Mucosa of stomach (tissue), 1 donor: ENCODE data around the gene SPANXB1.
"Not testable (repeated sequence)": the region's sequence is repeated elsewhere in the genome, so short reads cannot be mapped to it uniquely, and the experiment has no call there.

ENCODE experiments used
- H3K27me3 ChIP-seq: one replicate; pipeline ENCODE4 v1.7.0; 2013; ENCODE audit warnings: mild to moderate bottlenecking, low read length; ENCODE audit not compliant: control insufficient read depth, insufficient read depth
- H3K36me3 ChIP-seq: one replicate; pipeline ENCODE4 v1.7.0; 2013; ENCODE audit warnings: low read length; ENCODE audit not compliant: control insufficient read depth, insufficient read depth
- H3K4me1 ChIP-seq: one replicate; pipeline ENCODE4 v1.7.0; 2013; ENCODE audit warnings: mild to moderate bottlenecking, low read length; ENCODE audit not compliant: control insufficient read depth, insufficient read depth
- H3K4me3 ChIP-seq: one replicate; pipeline ENCODE4 v1.7.0; 2013; ENCODE audit warnings: low read length
- H3K9ac ChIP-seq: one replicate; pipeline ENCODE4 v1.7.0; 2013; ENCODE audit warnings: mild to moderate bottlenecking, low read length, moderate library complexity
- H3K9me3 ChIP-seq: one replicate; pipeline ENCODE4 v1.7.0; 2013; ENCODE audit warnings: mild to moderate bottlenecking, low read length, moderate library complexity; ENCODE audit not compliant: control insufficient read depth
- donor health status: Pancreatic carcinoma.

SPANXB1 gene, protein sequence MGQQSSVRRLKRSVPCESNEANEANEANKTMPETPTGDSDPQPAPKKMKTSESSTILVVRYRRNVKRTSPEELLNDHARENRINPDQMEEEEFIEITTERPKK

DNA sequence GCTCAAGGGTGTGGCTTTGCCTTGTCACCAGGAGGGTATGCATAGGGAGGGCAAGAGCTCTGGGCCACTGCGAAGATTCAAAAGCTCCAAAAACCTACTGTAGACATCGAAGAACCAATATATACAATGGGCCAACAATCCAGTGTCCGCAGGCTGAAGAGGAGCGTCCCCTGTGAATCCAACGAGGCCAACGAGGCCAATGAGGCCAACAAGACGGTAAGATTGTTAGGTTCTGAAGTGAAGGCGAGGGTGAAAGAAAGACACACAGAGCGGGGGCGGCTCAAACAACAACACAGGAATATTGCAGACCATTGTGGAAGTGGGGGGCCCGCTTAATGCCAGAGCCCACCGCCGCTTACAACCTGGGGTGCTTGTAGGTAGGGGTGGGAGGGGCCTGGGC lies at the start of gene SPANXB1:
TSS of gene SPANXB1 (plus strand) at position 27 of the 400 bp plus-strand sequence. CDS start at position 127, 100 bp downstream.
- not testable (repeated sequence) for H3K9me3 ChIP-seq

GRCh38 chrX:140967036-140967435 lies 35.4 kb upstream of the SPANXB1 start:
- Histone ChIP-seq H3K27me3 (no peaks in the 10 kb centered on the region), H3K36me3 (no peaks in the 10 kb centered on the region), H3K4me3 (no peak overlapping the region), H3K4me1 (no peaks in the 10 kb centered on the region), H3K9ac (no peak overlapping the region), H3K9me3 (no peaks in the 10 kb centered on the region)

More for the DNA sequence above, at the start of gene SPANXB1:
- H3K9ac ChIP-seq, H3K4me1 ChIP-seq, H3K4me3 ChIP-seq, H3K36me3 ChIP-seq, H3K27me3 ChIP-seq: not testable (repeated sequence)

GRCh38 chrX:140971099-140971795 lies 31.1 kb upstream of the SPANXB1 start:
- no peaks in the 10 kb centered on the region for H3K4me1 ChIP-seq
- no peak overlapping the region for H3K4me3 ChIP-seq
- no peak overlapping the region for H3K9ac ChIP-seq
- no peaks in the 10 kb centered on the region for H3K36me3 ChIP-seq
- no peaks in the 10 kb centered on the region for H3K27me3 ChIP-seq
- H3K9me3 ChIP-seq: no peaks in the 10 kb centered on the region

- no peaks in the 10 kb centered on the region for H3K27me3 ChIP-seq
- H3K36me3 ChIP-seq: no peaks in the 10 kb centered on the region
- no peak overlapping the region for H3K9ac ChIP-seq
- no peak overlapping the region for H3K4me3 ChIP-seq
- no peaks in the 10 kb centered on the region for H3K9me3 ChIP-seq
- H3K4me1 ChIP-seq: no peaks in the 10 kb centered on the region
These were observed 26.9 kb upstream of the SPANXB1 start for GRCh38 chrX:140975472-140975871.

GRCh38 chrX:140980271-140980670 lies 22.1 kb upstream of the SPANXB1 start:
- Histone ChIP-seq H3K4me3 (no peak overlapping the region), H3K36me3 (no peaks in the 10 kb centered on the region), H3K4me1 (no peaks in the 10 kb centered on the region), H3K9ac (no peak overlapping the region), H3K9me3 (no peaks in the 10 kb centered on the region), H3K27me3 (no peaks in the 10 kb centered on the region)

DNA sequence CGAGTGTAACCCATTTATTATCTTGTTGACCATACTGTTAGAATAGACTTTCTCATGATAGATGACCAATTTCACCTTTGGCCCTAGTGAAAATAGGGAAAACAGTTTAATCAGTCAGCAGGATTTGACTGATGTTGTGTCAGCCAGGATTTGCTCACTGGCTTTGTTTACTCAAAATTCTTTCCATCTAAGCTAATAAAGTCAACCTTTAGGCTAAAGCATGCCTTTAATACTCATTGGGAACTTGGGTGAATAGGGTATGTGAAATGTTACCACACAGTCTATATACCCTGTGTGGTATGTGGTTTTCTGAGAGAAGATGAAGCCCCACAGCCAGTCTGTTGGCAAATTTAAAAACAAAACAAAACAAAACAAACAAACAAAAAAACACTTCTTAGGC lies 18.7 kb upstream of the SPANXB1 start:
- Histone ChIP-seq H3K9me3 (no peaks in the 10 kb centered on the region), H3K4me3 (no peak overlapping the region), H3K4me1 (no peaks in the 10 kb centered on the region), H3K27me3 (no peaks in the 10 kb centered on the region), H3K36me3 (no peaks in the 10 kb centered on the region), H3K9ac (no peak overlapping the region)

GRCh38 chrX:141005243-141005642 lies 2.8 kb downstream of the SPANXB1 start:
- not testable (repeated sequence) for H3K36me3 ChIP-seq, H3K27me3 ChIP-seq, H3K4me1 ChIP-seq, H3K4me3 ChIP-seq, H3K9me3 ChIP-seq, H3K9ac ChIP-seq

- not testable (repeated sequence) for H3K4me1 ChIP-seq, H3K36me3 ChIP-seq, H3K9me3 ChIP-seq
These were observed 41.9 kb downstream of the SPANXB1 start for GRCh38 chrX:141044246-141044645.

DNA sequence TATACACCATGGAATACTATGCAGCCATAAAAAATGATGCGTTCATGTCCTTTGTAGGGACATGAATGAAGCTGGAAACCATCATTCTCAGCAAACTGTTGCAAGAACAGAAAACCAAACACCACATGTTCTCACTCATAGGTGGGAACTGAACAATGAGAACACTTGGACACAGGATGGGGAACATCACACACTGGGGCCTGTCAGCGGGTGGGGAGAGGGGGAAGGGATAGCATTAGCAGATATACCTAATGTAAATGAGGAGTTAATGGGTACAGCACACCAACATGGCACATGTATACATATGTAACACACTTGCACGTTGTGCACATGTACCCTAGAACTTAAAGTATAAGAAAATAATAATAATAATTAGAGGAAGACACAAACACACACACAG lies 47.5 kb downstream of the SPANXB1 start:
- not testable (repeated sequence) for H3K36me3 ChIP-seq, H3K27me3 ChIP-seq, H3K4me1 ChIP-seq, H3K9ac ChIP-seq, H3K9me3 ChIP-seq, H3K4me3 ChIP-seq

More at GRCh38 chrX:141044246-141044645, 41.9 kb downstream of the SPANXB1 start:
- H3K4me3 ChIP-seq, H3K27me3 ChIP-seq, H3K9ac ChIP-seq: not testable (repeated sequence)

DNA sequence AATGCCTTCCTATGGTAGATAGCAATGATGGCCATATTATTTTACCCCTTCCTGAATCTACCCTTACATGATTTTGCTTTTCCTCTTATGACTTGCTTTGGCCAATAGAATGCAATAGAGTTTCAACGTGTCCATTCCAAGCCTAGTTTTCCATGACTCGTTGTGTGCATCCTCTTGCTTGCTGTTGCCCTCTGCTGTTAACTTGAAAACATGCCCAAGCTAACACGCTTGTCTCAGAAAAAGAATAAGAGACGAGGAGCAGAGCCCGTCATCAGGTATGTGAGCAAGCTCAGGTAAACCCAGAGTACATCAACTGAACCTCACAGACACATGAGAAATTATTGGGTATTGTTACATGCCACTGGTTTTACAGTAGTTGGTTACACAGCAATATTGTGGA lies 49.7 kb downstream of the SPANXB1 start:
- not testable (repeated sequence) for H3K27me3 ChIP-seq, H3K9ac ChIP-seq, H3K4me3 ChIP-seq, H3K4me1 ChIP-seq, H3K36me3 ChIP-seq, H3K9me3 ChIP-seq
